ENCODE results near the gene BCAN. TPM values are rescaled to one million over a fixed set of nuclear protein-coding genes. Genes with fewer than 3 reads are reported as not detected.

BCAN gene
- total and polyA plus RNA-seq, 2 of the 4 experiments (the other 2 are of a cell fraction) = 0.07 TPM; not detected in 1

GRCh38 chr1:156668801-156669637, 27.1 kb downstream of the BCAN start:
- H3K14ac ChIP-seq (replicated peaks; ENCODE audit: low read depth, low read length) = no peak overlapping the region; the same call in 1 of the 2 replicates
- no peak overlapping the region for H2BK20ac ChIP-seq (ENCODE audit: low read depth, low read length)
- ATAC-seq (ENCODE audit: low read depth) = no peak
- peaks cover 1 to 45% of the 10 kb centered on the region in 2 experiments; a peak in 2 of 4 replicates for H3K79me1 ChIP-seq (ENCODE audit: low read depth in 1 of 2, low read length in 2 of 2)
- dilution Hi-C loops (cut with HindIII; ENCODE audit: low sequenced_read_pairs, unreplicated experiment) (no loop called here), in situ Hi-C loops (cut with MboI; ENCODE audit: low sequenced_read_pairs) (no loop called here), intact Hi-C loops (cut with micrococcal nuclease) (no loop called here)
- no peak for TF ChIP-seq POLR2A (IDR thresholded peaks at IDR 0.05; ENCODE audit: low read depth, low read length)
- no peak for TF ChIP-seq FOS (IDR thresholded peaks at IDR 0.05; ENCODE audit: low read depth, low read length)
- TF ChIP-seq RAD21 (IDR thresholded peaks at IDR 0.05; ENCODE audit: low read length) = no peak
- TF ChIP-seq NFE2L2 (IDR thresholded peaks at IDR 0.05; ENCODE audit: low read depth, low read length) = no peak
- no peak for TF ChIP-seq RCOR1 (IDR thresholded peaks at IDR 0.05; ENCODE audit: insufficient replicate concordance, low read length)
- TF ChIP-seq SMC3 (IDR thresholded peaks at IDR 0.05; ENCODE audit: low read depth, low read length) = no peak
- H2AFZ ChIP-seq (replicated peaks; ENCODE audit: low read length, poor library complexity) = peak overlapping the region; percentile 53
- H4K20me1 ChIP-seq (ENCODE audit: insufficient read depth, low read length) = peaks cover 7% of the 10 kb centered on the region
- H2BK120ac ChIP-seq (ENCODE audit: low read depth, low read length) = no peak overlapping the region
- TSS peak; percentile 69 for BruUV-seq (replicated peaks)
- peaks cover 36% of the 10 kb centered on the region for H3K4me1 ChIP-seq (ENCODE audit: control insufficient read depth, insufficient read depth, low read length)
- H3K27ac ChIP-seq (ENCODE audit: insufficient read depth, low read length) = no peak overlapping the region
- H3K27me3 ChIP-seq (ENCODE audit: control insufficient read depth, insufficient read depth, low read length) = no peaks in the 10 kb centered on the region
- H4K91ac ChIP-seq (ENCODE audit: insufficient read depth, low read depth, low read length) = peak overlapping the region; percentile 58; the same call in 1 of the 2 replicates
- H3K4me2 ChIP-seq (ENCODE audit: low read depth, low read length) = no peak overlapping the region
- ChIA-PET CTCF (no interaction called here), POLR2A (ENCODE audit: unreplicated experiment) (no interaction called here)
- H3K23ac ChIP-seq (ENCODE audit: low read depth, low read length) = no peak overlapping the region
- DNase-seq = no peak
- peaks cover 22% of the 10 kb centered on the region for H3K9me1 ChIP-seq (ENCODE audit: insufficient read depth, low read length)
- no peak overlapping the region for H3K18ac ChIP-seq (ENCODE audit: low read depth, low read length)
- peaks cover 10% of the 10 kb centered on the region for H3K36me3 ChIP-seq (ENCODE audit: control insufficient read depth, insufficient read depth, low read length)
- H2AK9ac ChIP-seq (replicated peaks; ENCODE audit: low read depth, low read length, poor library complexity) = no peak overlapping the region
- peak overlapping the region; percentile 30; the same call in 1 of the 2 replicates for H2AK5ac ChIP-seq (ENCODE audit: low read depth, low read length)
- H3K4ac ChIP-seq (ENCODE audit: low read depth, low read length) = peak overlapping the region; percentile 9; the same call in 1 of the 2 replicates
- H3K9me3 ChIP-seq (ENCODE audit: control insufficient read depth, insufficient read depth, low read length) = no peaks in the 10 kb centered on the region
- 74% methylated on average over 6 of the region's 17 CpGs; no CpG with 5 or more reads in 1 of the 2 experiments for WGBS, 2 experiments (ENCODE audit: extremely low coverage in 2 of 2, insufficient read length in 1 of 2)
- no peak overlapping the region for H4K5ac ChIP-seq (ENCODE audit: low read depth, low read length)
- no peak overlapping the region for H2BK5ac ChIP-seq (ENCODE audit: low read depth, low read length, poor library complexity, severe bottlenecking)
- H2BK15ac ChIP-seq (ENCODE audit: low read depth, low read length) = no peak overlapping the region
- H3K9ac ChIP-seq (ENCODE audit: low read depth, low read length) = no peak overlapping the region
- no peak overlapping the region for H3K4me3 ChIP-seq (ENCODE audit: insufficient read depth, low read depth, low read length)
- H4K8ac ChIP-seq (ENCODE audit: low read depth in 2 of 2, low read length in 2 of 2) = no peak overlapping the region; a peak in 1 of 4 replicates
- H3K56ac ChIP-seq (ENCODE audit: extremely low read depth, insufficient read depth, low read length) = no peak overlapping the region

Measured in IMR-90 (cell line).